Chondrocyte (in vitro differentiated cells): ENCODE data around the gene PRKAB1. TPM values are rescaled to one million over a fixed set of nuclear protein-coding genes. Genes with fewer than 3 reads are reported as not detected.

Experiments
- DNase-seq: peaks from one replicate; pipeline ENCODE4 v3.0.0; 2021; ENCODE audit warnings: mixed read lengths, low spot score
- H3K27ac Mint-ChIP-seq: one replicate; pipeline ENCODE4 v1.8.0; 2021; ENCODE audit warnings: mild to moderate bottlenecking, moderate library complexity, mixed read lengths; ENCODE audit not compliant: unreplicated experiment
- H3K27me3 Mint-ChIP-seq: 2 replicates; pipeline ENCODE4 v1.8.0; 2021; ENCODE audit warnings: low read depth, mixed read lengths
- H3K36me3 Mint-ChIP-seq: 2 replicates; pipeline ENCODE4 v1.8.0; 2021; ENCODE audit warnings: low read depth, mixed read lengths
- H3K4me1 Mint-ChIP-seq: 2 replicates; pipeline ENCODE4 v1.8.0; 2021; ENCODE audit warnings: low read depth, mild to moderate bottlenecking, mixed read lengths
- H3K4me3 Mint-ChIP-seq: one replicate; pipeline ENCODE4 v1.8.0; 2021; ENCODE audit warnings: mild to moderate bottlenecking, moderate library complexity, mixed read lengths; ENCODE audit not compliant: unreplicated experiment
- H3K9me3 Mint-ChIP-seq: 2 replicates; pipeline ENCODE4 v1.8.0; 2021; ENCODE audit warnings: low read depth, mixed read lengths
- CTCF ChIP-seq: fragments of 200-600 bp; sonication (generic); IDR thresholded peaks from 2 replicates; pipeline ENCODE4 v1.5.0; 2021; ENCODE audit warnings: antibody characterized with exemption, mild to moderate bottlenecking, moderate library complexity
- microRNA-seq: library from miRNA; unstranded; fragments of <30 nt; microRNA quantifications from one replicate; pipeline ENCODE4 v1.2.0, GENCODE V29; 2020; ENCODE audit warnings: borderline number of aligned reads
- total RNA-seq: library from RNA; stranded (reverse); gene quantifications from 3 replicates; pipeline ENCODE4 v1.2.1, GENCODE V29; 2021

Gene PRKAB1
- total RNA-seq, 1 donor from 2014 or later: 20.8 TPM

DNA sequence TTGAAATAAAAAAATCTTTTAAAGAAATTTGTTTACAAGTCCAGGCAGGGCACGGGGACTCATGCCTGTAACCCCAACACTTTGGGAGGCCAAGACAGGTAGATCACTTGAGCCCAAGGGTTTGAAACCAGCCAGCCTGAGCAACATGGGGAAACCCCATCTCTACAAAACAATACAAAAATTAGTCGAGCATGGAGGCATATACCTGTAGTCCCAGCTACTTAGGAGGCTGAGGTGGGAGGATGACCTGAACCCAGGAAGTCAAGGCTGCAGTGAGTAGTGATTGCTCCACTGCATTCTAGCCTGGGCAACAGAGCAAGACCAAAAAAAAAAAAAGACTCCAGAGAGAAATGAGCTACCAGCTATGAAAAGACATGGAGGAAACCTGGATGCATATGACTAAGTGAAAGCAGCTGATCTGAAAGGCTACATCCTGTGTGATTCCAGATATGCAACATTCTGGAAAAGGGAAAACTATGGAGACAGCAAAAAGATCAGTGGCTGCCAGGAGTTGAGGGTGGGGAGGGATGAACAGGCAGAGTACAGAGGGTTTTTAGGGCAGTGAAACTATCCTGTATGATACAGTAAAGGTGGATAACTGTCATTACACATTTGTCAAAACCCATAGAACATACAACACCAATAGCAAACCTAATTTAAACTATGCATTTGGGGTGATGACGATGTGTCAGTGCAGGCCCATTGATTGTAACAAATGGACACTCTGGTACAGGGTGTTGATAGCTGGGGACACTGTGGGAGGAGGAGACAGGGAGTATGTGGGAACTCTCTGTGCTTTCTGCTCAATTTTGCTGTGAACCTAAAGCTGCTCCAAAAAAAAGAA, 59.9 kb downstream of the PRKAB1 start:
- no peaks in the 10 kb centered on the region for H3K36me3 Mint-ChIP-seq
- H3K4me1 Mint-ChIP-seq: no peaks in the 10 kb centered on the region
- DNase-seq: no peak

GRCh38 chr12:119728444-119728745, 60.5 kb downstream of the PRKAB1 start:
- H3K4me3 Mint-ChIP-seq: no peak overlapping the region
- H3K9me3 Mint-ChIP-seq: no peaks in the 10 kb centered on the region
- H3K27ac Mint-ChIP-seq: no peak overlapping the region
- TF ChIP-seq CTCF: no peak
- no peaks in the 10 kb centered on the region for H3K27me3 Mint-ChIP-seq
- no peaks in the 10 kb centered on the region for H3K36me3 Mint-ChIP-seq
- DNase-seq: no peak
- no peaks in the 10 kb centered on the region for H3K4me1 Mint-ChIP-seq

More for the DNA sequence above, 59.9 kb downstream of the PRKAB1 start:
- H3K9me3 Mint-ChIP-seq: no peaks in the 10 kb centered on the region
- H3K4me3 Mint-ChIP-seq: no peak overlapping the region
- H3K27me3 Mint-ChIP-seq: no peaks in the 10 kb centered on the region
- H3K27ac Mint-ChIP-seq: no peak overlapping the region
- TF ChIP-seq CTCF: no peak

DNA sequence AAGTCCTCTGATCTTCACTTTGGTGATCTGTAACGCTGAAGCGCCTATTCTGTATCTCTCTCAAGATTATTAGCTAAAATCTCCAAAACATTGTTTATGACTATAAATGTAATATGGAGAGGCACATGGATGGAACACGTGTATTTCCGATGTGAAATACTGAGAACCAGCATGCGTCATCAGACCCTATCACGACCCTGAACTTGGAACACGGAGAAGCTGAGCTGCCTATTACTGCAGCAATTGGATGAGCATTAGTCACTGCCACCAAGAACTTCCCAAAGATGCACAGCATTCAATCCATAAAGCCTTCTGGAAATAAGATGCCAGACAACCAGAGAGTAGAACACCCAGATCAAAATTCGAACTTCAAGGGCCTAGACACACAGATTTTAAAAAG, 61.9 kb downstream of the PRKAB1 start:
- DNase-seq: no peak

DNA sequence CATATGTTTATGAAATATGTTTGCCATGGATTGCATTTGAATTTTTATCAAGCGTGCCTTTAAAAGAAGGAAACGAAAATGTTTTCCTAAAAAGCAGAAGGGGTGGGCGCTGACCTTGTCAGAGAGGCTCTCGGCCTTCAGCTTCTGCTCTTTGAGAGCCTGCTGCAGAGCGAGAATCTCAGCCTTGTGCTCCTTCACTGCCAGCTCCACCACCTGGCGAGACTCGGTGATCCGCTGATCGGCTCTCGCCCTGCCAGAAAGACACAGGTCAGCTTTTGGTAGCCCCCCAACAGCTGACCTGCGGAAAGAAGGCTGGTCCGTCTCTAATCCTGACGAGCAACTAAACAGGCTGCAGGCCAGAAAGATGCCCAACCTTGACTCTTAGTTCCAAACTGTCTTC, 62.4 kb downstream of the PRKAB1 start:
- H3K9me3 Mint-ChIP-seq: no peaks in the 10 kb centered on the region
- no peak overlapping the region for H3K27ac Mint-ChIP-seq
- DNase-seq: no peak
- TF ChIP-seq CTCF: no peak
- no peaks in the 10 kb centered on the region for H3K27me3 Mint-ChIP-seq
- H3K36me3 Mint-ChIP-seq: peaks cover 4% of the 10 kb centered on the region
- H3K4me1 Mint-ChIP-seq: no peaks in the 10 kb centered on the region
- no peak overlapping the region for H3K4me3 Mint-ChIP-seq

More for the DNA sequence above, 61.9 kb downstream of the PRKAB1 start:
- H3K4me1 Mint-ChIP-seq: no peaks in the 10 kb centered on the region
- H3K36me3 Mint-ChIP-seq: peaks cover 4% of the 10 kb centered on the region
- TF ChIP-seq CTCF: no peak
- no peaks in the 10 kb centered on the region for H3K9me3 Mint-ChIP-seq
- no peak overlapping the region for H3K4me3 Mint-ChIP-seq
- H3K27me3 Mint-ChIP-seq: no peaks in the 10 kb centered on the region
- H3K27ac Mint-ChIP-seq: no peak overlapping the region

Small RNA genes lying within 50 kb of the gene (microRNA-seq; reads per million reads assigned to microRNA genes)
- not detected for gene MIR1178

Other genes starting within 250 kb of the PRKAB1 start
- gene TMEM233, start 74.4 kb upstream of the PRKAB1 start, total RNA-seq: not detected in 3 replicates
- gene CIT, start 209.2 kb downstream of the PRKAB1 start, total RNA-seq: 7.3 to 10.6 TPM (median 9.9 TPM) in 3 replicates